HEK293 (cell line): Measurements from ENCODE around the gene SMARCA2.

Source experiments
- CTCF ChIA-PET: fragments of 350-600 bp; formaldehyde crosslinking; extraction: SDS; loops from one replicate; lab custom pipeline; 2021; ENCODE audit warnings: antibody characterized with exemption; lab: Yijun Ruan, JAX
- POLR2A ChIA-PET: fragments of 300-600 bp; formaldehyde crosslinking; extraction: SDS; loops from one replicate; lab custom pipeline; 2020; ENCODE audit warnings: antibody characterized with exemption, inconsistent platforms; lab: Yijun Ruan, JAX
- H3K27ac ChIP-seq: fragments of 200-500 bp; sonication (Bioruptor generic); 2 replicates; pipeline ENCODE4 v1.5.1; 2014; ENCODE audit warnings: low read depth, low read length, control low read depth, inconsistent platforms; ENCODE audit errors: extremely low read depth
- H3K36me3 ChIP-seq, 2 experiments: fragments of 200-500 bp in 1 of 2; sonication (Bioruptor generic) in 1 of 2; 1 replicate in 1 of 2; 2 replicates in 1 of 2; pipeline ENCODE4 v1.5.1; 2014 to 2017; ENCODE audit warnings: inconsistent platforms in 2 of 2, low read length in 2 of 2; ENCODE audit not compliant: control insufficient read depth in 2 of 2, insufficient read depth in 1 of 2
- H3K4me1 ChIP-seq: fragments of 200-500 bp; sonication (Bioruptor generic); 2 replicates; pipeline ENCODE4 v1.5.1; 2014; ENCODE audit warnings: mild to moderate bottlenecking, low read length, inconsistent platforms; ENCODE audit not compliant: control insufficient read depth, insufficient read depth
- H3K4me3 ChIP-seq: 2 replicates; pipeline ENCODE4 v1.5.1; 2011; ENCODE audit warnings: low read depth, mild to moderate bottlenecking, control low read depth, low read length, moderate library complexity
- H3K9me3 ChIP-seq: fragments of 200-500 bp; sonication (Bioruptor generic); 2 replicates; pipeline ENCODE4 v1.5.1; 2014; ENCODE audit warnings: low read depth, low read length, inconsistent platforms; ENCODE audit not compliant: control insufficient read depth, insufficient read depth
- PRDM10 ChIP-seq: fragments of 450-650 bp; formaldehyde crosslinking; IDR thresholded peaks from 2 replicates; pipeline ENCODE4 v1.5.1; 2016; ENCODE audit warnings: missing biosample characterization, missing genetic modification characterization
- ZBTB7A ChIP-seq: fragments of 450-650 bp; formaldehyde crosslinking; IDR thresholded peaks from 2 replicates; pipeline ENCODE4 v1.5.1; 2016; ENCODE audit warnings: low read depth, missing biosample characterization, missing genetic modification characterization
- ZNF112 ChIP-seq: fragments of 450-650 bp; formaldehyde crosslinking; IDR thresholded peaks from 2 replicates; pipeline ENCODE4 v1.5.0; 2017; ENCODE audit warnings: missing biosample characterization, missing genetic modification characterization
- ZNF132 ChIP-seq: fragments of 450-650 bp; formaldehyde crosslinking; IDR thresholded peaks from 2 replicates; pipeline ENCODE4 v1.5.1; 2017; ENCODE audit warnings: missing biosample characterization, missing genetic modification characterization, borderline replicate concordance
- ZNF221 ChIP-seq: fragments of 450-650 bp; formaldehyde crosslinking; IDR thresholded peaks from 2 replicates; pipeline ENCODE4 v1.5.1; 2017; ENCODE audit warnings: missing biosample characterization, missing genetic modification characterization, borderline replicate concordance
- ZNF26 ChIP-seq: fragments of 450-650 bp; formaldehyde crosslinking; IDR thresholded peaks from 2 replicates; pipeline ENCODE4 v1.5.1; 2016; ENCODE audit warnings: missing biosample characterization, missing genetic modification characterization
- ZNF266 ChIP-seq: fragments of 450-650 bp; formaldehyde crosslinking; IDR thresholded peaks from 2 replicates; pipeline ENCODE4 v1.5.1; 2016; ENCODE audit warnings: missing biosample characterization, missing genetic modification characterization, low read depth
- ZNF274 ChIP-seq, 2 experiments: fragments of 200-500 bp in 1 of 2; fragments of 450-650 bp in 1 of 2; sonication (Bioruptor generic) in 1 of 2; formaldehyde crosslinking in 1 of 2; IDR thresholded peaks; 2 replicates each; pipeline versions ENCODE4 v1.5.1 to v1.6.1; 2014 to 2016; ENCODE audit warnings: borderline replicate concordance in 1 of 2, inconsistent platforms in 1 of 2, low read length in 1 of 2, missing biosample characterization in 1 of 2, missing genetic modification characterization in 1 of 2
- ZNF37A ChIP-seq: fragments of 450-650 bp; IDR thresholded peaks from 2 replicates; pipeline ENCODE4 v1.5.1; 2018; ENCODE audit warnings: missing biosample characterization, missing genetic modification characterization
- ZNF404 ChIP-seq: fragments of 450-650 bp; formaldehyde crosslinking; IDR thresholded peaks from 2 replicates; pipeline ENCODE4 v1.5.1; 2017; ENCODE audit warnings: missing biosample characterization, missing genetic modification characterization
- ZNF473 ChIP-seq: fragments of 450-650 bp; formaldehyde crosslinking; IDR thresholded peaks from 2 replicates; pipeline ENCODE4 v1.5.1; 2017; ENCODE audit warnings: missing biosample characterization, missing genetic modification characterization
- ZNF792 ChIP-seq: fragments of 450-650 bp; formaldehyde crosslinking; IDR thresholded peaks from 2 replicates; pipeline ENCODE4 v1.5.1; 2016; ENCODE audit warnings: missing biosample characterization, missing genetic modification characterization
- ZSCAN23 ChIP-seq: fragments of 450-650 bp; formaldehyde crosslinking; IDR thresholded peaks from 2 replicates; pipeline ENCODE4 v1.5.1; 2016; ENCODE audit warnings: missing biosample characterization, missing genetic modification characterization
- ZSCAN5A ChIP-seq: fragments of 450-650 bp; formaldehyde crosslinking; IDR thresholded peaks from 2 replicates; pipeline ENCODE4 v1.5.1; 2016; ENCODE audit warnings: missing biosample characterization, missing genetic modification characterization
- TF ChIP-seq, protein P1 (sequence below): fragments of 450-650 bp; formaldehyde crosslinking; IDR thresholded peaks from 2 replicates; pipeline ENCODE4 v1.5.1; 2016; ENCODE audit warnings: missing biosample characterization, missing genetic modification characterization, low read depth

The SMARCA2 gene

DNA sequence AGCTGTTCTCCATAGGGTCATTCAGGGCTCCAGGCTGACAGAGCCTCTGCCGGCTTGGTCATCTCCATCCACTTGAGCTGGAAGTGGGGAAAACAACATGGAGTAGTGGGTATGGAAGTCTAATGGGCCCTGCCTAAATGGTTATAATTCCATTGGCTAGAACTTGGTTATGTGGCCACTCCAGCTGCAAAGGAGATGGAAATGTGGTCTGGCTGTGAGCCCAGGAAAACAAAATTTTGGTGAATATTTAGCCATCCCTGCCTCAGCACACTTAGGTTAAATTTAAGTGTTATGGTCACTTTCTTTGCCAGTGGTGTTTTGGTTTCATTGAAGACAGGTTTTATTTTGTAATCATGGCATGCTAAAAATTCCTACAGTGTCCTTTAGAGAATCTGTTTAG lies 112.3 kb downstream of the SMARCA2 start (continued):
- no peak for TF ChIP-seq ZNF26 (tag by site-specific recombination)
- no peak for TF ChIP-seq ZNF132 (tag by site-specific recombination)
- no peak for TF ChIP-seq ZSCAN5A (tag by site-specific recombination)
- TF ChIP-seq ZBTB7A (tag by site-specific recombination): no peak
- no peak for TF ChIP-seq ZSCAN23

DNA sequence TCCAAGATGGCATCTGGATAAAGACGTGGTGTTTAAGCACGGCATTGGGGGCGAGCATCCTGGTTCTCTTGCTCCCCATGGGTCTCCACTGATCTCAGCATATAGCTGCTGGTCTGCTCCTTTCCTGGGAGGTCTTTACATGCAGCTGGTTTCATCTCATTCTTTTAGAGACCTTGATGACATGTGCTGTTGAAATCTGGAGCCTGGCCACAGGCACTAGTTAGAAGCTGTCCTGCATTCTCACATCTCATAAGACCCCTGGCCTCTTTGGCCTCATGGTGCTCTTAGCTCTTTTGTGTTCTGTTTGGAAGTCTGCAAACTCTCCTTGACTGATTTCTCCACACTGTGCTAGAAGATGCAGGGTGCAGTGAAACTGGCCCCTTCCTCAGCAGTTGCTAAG lies 113.0 kb downstream of the SMARCA2 start:
- Histone ChIP-seq H3K9me3 (no peaks in the 10 kb centered on the region), H3K27ac (no peak overlapping the region), H3K36me3 (peaks cover 0 to 17% of the 10 kb centered on the region in 2 experiments; a peak in 1 of 3 replicates), H3K4me1 (no peaks in the 10 kb centered on the region), H3K4me3 (no peak overlapping the region)
- CTCF ChIA-PET: interaction anchor here (0.6 to 1.3 kb wide), 4 partner anchors 9 to 600 kb away, joined by 3 to 4 read pairs (median 3); no protein-coding TSS in a partner anchor
- no peak for TF ChIP-seq ZNF266 (tag by site-specific recombination)
- TF ChIP-seq ZNF221: no peak
- TF ChIP-seq ZNF404 (tag by site-specific recombination): no peak
- TF ChIP-seq ZNF274 (IDR thresholded peaks at IDR 0.05; ENCODE audit: low read length): no peak
- no peak for TF ChIP-seq ZNF274 (tag by site-specific recombination; IDR thresholded peaks at IDR 0.05; ENCODE audit: borderline replicate concordance)
- TF ChIP-seq ZNF112 (tag by site-specific recombination): no peak
- no peak for TF ChIP-seq ZNF473 (tag by site-specific recombination)
- no peak for TF ChIP-seq ZNF792 (tag by site-specific recombination)
- TF ChIP-seq PRDM10 (tag by site-specific recombination): no peak
- TF ChIP-seq, protein P1, sequence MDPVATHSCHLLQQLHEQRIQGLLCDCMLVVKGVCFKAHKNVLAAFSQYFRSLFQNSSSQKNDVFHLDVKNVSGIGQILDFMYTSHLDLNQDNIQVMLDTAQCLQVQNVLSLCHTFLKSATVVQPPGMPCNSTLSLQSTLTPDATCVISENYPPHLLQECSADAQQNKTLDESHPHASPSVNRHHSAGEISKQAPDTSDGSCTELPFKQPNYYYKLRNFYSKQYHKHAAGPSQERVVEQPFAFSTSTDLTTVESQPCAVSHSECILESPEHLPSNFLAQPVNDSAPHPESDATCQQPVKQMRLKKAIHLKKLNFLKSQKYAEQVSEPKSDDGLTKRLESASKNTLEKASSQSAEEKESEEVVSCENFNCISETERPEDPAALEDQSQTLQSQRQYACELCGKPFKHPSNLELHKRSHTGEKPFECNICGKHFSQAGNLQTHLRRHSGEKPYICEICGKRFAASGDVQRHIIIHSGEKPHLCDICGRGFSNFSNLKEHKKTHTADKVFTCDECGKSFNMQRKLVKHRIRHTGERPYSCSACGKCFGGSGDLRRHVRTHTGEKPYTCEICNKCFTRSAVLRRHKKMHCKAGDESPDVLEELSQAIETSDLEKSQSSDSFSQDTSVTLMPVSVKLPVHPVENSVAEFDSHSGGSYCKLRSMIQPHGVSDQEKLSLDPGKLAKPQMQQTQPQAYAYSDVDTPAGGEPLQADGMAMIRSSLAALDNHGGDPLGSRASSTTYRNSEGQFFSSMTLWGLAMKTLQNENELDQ (tag by site-specific recombination): no peak
- no peak for TF ChIP-seq ZNF37A (tag by site-specific recombination)
- POLR2A ChIA-PET: no interaction called here
